K562 treated with DMSO at 1 percent for 12 hours (cell line): ENCODE measurements around the gene CCT7. TPM values are rescaled to one million over a fixed set of nuclear protein-coding genes. Genes with fewer than 3 reads are reported as not detected.

Experiments
- total RNA-seq: library from RNA; unstranded; fragments of 300-600 nt; gene quantifications from 2 replicates; pipeline ENCODE4 v1.2.3, GENCODE V29; 2022; ENCODE audit not compliant: insufficient read depth

The CCT7 gene
- total RNA-seq = 379 and 386 TPM in 2 replicates

DNA sequence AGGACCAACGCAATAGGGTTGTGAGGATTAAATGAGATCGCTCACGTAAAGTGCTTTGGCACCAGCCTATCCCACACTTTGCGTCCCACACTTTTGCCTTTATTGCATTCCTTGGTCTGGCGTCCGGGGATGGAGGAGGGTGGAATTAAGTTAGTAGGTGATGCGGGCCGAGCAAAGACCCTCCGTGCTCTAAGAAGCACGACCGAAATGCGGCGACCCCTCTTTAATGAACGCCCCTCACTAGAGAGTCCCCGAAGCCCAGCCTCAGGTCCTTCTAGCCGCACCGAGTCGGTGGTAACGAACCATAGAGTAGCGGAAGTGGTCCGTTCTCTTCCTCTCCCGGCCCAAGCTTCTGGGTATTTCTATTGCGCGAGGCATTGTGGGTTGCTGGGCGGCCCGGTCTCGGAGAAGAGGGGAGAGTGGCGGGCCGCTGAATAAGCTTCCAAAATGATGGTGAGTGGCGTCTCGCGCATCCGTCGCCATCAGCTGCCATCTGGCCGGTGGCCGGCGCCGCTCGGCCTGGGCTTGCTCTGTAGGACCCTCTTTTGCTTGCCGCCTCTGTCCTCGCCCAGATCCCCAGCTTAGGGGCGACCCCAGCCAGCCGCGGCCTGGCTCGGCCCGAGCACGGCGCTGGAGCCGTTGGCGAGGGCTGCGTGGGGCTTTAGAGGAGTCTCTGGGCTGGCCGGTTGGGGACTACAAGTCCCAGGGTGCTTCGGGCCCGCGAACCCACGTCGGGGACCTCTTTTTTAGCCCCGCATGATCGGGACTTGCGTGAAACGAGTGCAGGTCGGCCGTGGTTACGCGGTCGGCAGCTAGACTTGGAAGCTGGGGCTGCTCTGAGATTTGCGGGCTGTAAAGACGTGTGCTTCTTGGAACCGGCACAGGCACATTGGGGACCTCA is at the start of gene CCT7:
TSS of gene CCT7 (plus strand) at position 377 of the 901 bp plus-strand sequence. CDS start at position 448, 71 bp downstream.

DNA sequence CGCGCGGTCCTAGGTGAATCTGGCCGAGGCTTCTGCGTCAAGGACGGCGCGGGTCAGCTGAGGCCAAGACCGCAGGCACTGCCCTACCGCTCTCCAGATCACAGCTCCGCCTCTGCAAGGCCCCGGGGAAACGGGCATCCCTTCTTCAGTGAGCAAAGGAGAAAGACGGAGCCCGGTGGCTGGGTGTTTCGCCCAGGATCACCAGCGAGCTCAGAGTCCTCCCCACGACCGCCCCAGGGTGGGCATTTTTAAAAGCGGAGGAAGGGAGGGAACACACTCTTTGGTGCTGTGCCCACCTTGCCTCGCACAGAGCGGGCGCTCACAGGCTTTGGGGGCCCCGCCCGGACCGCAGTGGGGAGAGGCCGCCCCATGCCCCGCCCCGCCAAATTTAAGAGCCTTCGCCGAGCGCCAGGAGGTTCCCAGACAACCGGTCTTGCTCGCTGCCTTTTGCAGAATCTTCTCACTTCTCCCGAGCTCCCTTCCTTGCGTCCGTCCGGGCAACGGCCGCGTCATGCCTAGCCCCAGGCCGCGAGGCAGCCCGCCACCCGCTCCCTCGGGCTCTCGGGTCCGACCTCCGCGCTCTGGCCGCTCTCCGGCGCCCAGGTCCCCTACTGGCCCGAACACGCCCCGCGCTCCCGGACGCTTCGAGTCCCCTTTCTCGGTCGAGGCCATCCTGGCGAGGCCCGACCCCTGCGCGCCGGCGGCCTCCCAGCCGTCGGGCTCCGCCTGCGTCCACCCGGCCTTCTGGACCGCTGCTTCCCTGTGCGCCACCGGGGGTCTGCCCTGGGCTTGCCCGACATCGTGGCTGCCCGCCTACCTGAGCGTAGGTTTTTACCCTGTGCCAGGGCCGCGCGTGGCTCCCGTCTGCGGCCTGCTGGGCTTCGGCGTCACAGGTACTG is 31.7 kb upstream of the CCT7 start, which contains the start of gene NOTO:
TSS of gene NOTO (plus strand) at position 419 of the 899 bp plus-strand sequence. CDS start at position 512, 93 bp downstream.

DNA sequence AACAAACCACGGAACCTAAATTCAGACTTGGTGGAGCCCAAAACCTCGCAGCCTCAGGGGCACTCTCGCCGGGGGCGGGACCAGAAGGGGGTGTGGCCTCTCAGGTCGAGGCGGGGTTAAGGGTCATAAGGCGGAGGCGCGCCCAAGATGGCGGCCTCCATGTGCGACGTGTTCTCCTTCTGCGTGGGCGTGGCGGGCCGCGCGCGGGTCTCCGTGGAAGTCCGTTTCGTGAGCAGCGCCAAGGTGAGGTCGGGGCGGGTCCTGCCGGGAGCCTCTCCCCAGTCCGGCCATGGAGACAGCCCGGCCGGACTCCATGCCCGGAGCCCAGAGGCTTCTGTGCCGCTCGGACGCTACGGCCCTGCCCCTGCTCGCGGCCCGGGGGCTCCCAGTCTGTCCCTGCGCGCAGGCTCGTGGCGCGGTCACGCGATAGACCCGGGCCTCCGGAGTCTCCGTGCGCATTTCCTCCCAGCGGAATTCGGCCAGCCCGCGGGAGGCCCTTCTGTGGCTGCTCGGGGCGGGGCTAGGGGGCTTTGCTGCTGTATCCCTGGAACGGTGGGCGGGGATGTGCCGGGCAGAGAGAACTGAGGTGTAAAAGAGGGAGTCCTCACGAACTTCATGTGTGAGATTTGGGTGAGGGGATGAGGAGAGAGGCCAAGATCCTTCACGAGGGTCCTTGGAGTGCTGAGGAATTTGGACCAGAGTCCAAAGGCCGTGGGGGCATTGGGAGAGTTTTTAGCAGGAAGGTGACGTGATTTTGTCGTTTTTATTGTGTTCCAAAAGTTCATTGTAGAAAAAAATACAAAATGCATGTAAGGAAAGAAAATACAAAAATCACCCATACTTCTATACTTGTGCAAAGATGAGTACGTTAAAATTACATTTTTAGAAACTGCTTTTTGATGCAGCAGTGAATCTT is 19.7 kb upstream of the CCT7 start, which contains the start of gene SMYD5:
TSS of gene SMYD5 (plus strand) at position 126 of the 916 bp plus-strand sequence. CDS start at position 148, 22 bp downstream.

DNA sequence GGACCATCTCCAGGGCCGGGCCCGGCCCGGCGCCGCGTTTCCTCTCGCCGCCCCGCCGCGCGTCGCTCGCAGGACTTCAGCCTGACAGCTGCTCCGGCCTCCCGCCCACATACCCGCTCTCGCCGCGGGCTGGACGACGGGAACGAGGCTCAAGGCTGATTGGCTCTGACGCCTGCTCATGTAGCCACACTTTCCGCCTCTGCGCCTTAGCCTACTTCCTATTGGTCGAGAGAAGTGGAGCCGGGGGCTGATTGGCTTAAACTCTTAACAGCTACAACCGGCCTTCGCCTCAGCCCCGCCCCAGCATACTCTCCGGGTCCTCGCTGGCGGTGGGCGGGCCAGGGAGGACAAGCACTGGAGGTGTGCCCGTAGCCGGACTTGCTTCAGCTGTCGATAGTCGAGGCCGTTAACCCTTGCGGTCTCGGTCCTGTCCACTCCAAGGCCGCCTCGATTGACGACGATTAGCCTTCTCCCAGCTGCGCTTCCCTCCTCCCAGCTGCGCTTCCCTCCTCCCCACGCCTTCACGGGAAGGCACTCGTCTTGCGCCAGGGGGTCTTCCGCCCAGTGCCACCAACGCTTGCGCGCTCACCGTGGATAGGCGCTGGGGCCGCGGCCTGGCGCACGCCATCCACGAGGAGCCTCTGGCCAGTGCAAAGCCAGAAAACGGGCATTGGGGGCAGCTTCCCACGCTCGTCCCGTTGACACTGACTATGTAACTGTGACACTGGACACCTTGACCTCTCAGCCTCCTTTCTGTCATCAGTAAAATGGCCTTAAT is 765 bp upstream of the CCT7 start, which contains the start of gene PRADC1:
TSS of gene PRADC1 (minus strand) at position 86 of the 778 bp plus-strand sequence. CDS start at position 7, 79 bp downstream.

DNA sequence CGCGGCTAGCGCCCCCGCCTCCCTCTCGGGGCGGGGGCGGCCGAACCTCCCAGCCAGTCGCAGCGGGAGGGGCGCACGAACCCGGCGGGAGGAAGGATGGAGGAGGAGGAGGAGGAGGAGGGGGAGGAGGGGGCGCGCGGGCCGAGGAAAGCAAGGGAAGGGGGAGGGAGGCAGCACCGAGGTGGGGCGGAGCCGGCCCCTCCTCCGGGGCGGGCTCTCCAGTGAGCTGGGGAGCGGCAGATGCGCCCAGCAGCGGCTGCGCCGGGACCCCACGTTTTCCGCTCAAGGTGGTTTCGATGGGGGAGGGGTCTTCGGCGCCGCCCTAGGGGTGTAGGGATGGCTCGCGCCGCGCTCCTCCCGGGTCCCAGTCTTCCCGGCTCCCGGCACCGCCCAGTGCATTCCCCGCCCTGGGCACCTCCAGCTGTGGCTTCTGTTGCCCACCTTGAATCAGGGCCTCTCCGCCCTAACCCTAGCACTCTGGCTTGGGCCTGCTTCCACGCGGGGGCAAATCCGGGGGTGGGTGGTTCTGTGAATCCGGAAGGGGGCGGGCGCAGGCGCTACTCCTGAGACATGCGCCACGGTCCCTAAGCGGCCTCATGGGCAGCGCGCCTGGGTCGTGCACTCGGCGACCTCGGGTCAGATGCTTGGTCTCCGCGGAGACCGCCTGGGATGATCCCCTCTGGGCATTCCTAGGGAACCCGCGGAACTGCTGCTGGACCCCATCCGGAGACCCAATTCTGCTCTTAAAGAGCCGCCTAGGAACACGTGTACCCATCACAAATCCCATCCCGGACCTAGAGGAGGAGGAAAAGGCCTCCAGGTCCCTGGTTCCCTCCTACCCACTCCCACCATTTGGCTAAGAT is 50.4 kb downstream of the CCT7 start, which contains the start of gene FBXO41:
TSS of gene FBXO41 (minus strand) at position 183 of the 863 bp plus-strand sequence. CDS start 14,848 bp downstream, outside the sequence.

DNA sequence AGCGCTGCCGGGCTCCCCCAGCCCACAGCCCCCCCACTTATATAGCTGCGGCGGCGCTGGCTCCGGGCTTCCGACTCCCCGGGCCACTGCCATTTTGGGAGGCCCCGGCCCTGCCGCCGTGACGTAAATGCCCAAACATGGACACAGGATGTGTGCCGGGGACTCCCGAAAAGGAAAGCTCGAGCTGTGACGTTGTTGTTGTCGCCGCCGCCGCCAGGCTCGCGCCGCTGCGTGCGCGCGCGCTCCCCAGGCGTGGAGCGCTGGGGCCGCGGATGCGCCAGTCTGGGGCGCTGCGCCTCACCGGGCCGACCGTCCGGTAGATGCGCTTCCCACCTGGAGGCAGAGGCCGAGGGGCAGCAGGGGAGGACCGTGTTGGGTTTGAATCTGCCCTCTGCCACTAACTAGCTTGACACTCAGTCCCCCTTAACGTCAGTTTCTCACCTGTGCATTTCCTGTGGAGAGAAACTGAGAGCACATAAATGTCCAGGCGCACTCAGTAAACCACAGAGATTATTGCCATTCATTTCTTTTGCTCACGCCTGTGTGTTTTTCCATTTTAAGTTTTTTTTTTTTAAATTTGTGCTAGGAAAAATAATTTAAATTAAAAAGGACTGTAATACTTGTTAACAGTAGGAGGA is 59.5 kb downstream of the CCT7 start, which contains the start of gene EGR4:
TSS of gene EGR4 (minus strand) at position 15 of the 638 bp plus-strand sequence. CDS start 231 bp downstream, outside the sequence.

Other genes starting within 250 kb of the CCT7 start
- 14.9 and 23.7 TPM in 2 replicates for gene SFXN5, start 162.6 kb upstream of the CCT7 start, total RNA-seq
- 4.8 and 9.1 TPM in 2 replicates for gene RAB11FIP5, start 121.4 kb upstream of the CCT7 start, total RNA-seq
- gene NOTO, start 31.7 kb upstream of the CCT7 start, total RNA-seq = not detected in 2 replicates
- gene SMYD5, start 20.1 kb upstream of the CCT7 start, total RNA-seq = 11.6 and 15.1 TPM in 2 replicates
- 50.3 and 70.3 TPM in 2 replicates for gene PRADC1, start 1.1 kb upstream of the CCT7 start, total RNA-seq
- gene FBXO41, start 50.2 kb downstream of the CCT7 start, total RNA-seq = 0.64 and 1.3 TPM in 2 replicates
- gene EGR4, start 59.2 kb downstream of the CCT7 start, total RNA-seq = not detected in 2 replicates
- 2.4 and 14.0 TPM in 2 replicates for gene ALMS1, start 151.5 kb downstream of the CCT7 start, total RNA-seq